MM.1S (cell line): ENCODE results near the gene LPCAT1.

Experiments
- DNase-seq: peaks from one replicate; pipeline ENCODE4 v3.0.0-alpha.2; 2015
- H2AFZ ChIP-seq: fragments of 300-600 bp; sonication (generic); 2 replicates; pipeline ENCODE4 v1.6.0; 2016; ENCODE audit warnings: antibody characterized with exemption, low read length
- H3F3A ChIP-seq: fragments of 300-600 bp; sonication (generic); 2 replicates; pipeline ENCODE4 v1.6.1; 2016; ENCODE audit warnings: mild to moderate bottlenecking, antibody characterized with exemption, low read length, moderate library complexity, mixed read lengths; ENCODE audit not compliant: insufficient read depth
- H3K27ac ChIP-seq: fragments of 300-600 bp; sonication (generic); 2 replicates; pipeline ENCODE4 v1.5.1; 2016; ENCODE audit warnings: mild to moderate bottlenecking, low read length
- H3K27me3 ChIP-seq: fragments of 300-600 bp; sonication (generic); replicated peaks from 2 replicates; pipeline ENCODE4 v1.6.0; 2016; ENCODE audit warnings: low read length; ENCODE audit not compliant: insufficient read depth
- H3K36me3 ChIP-seq: fragments of 300-600 bp; sonication (generic); replicated peaks from 2 replicates; pipeline ENCODE4 v1.6.1; 2016; ENCODE audit warnings: mild to moderate bottlenecking, low read length, mixed read lengths; ENCODE audit not compliant: insufficient read depth
- H3K4me1 ChIP-seq: fragments of 300-600 bp; sonication (generic); 2 replicates; pipeline ENCODE4 v1.6.1; 2016; ENCODE audit warnings: low read length, mixed read lengths
- H3K4me2 ChIP-seq: fragments of 300-600 bp; sonication (generic); 2 replicates; pipeline ENCODE4 v1.6.0; 2016; ENCODE audit warnings: low read depth, low read length
- H3K4me3 ChIP-seq: fragments of 300-600 bp; sonication (generic); 2 replicates; pipeline ENCODE4 v1.5.1; 2016; ENCODE audit warnings: low read length, mixed read lengths
- H3K79me2 ChIP-seq: fragments of 300-600 bp; sonication (generic); 2 replicates; pipeline ENCODE4 v1.6.1; 2016; ENCODE audit warnings: mixed run types, low read length, mixed read lengths
- H3K9ac ChIP-seq: fragments of 300-600 bp; sonication (generic); 2 replicates; pipeline ENCODE4 v1.6.1; 2016; ENCODE audit warnings: low read length, mixed read lengths
- H3K9me2 ChIP-seq: fragments of 300-600 bp; sonication (generic); replicated peaks from 2 replicates; pipeline ENCODE4 v1.6.1; 2016; ENCODE audit warnings: mild to moderate bottlenecking, low read length, mixed read lengths; ENCODE audit not compliant: insufficient read depth
- H3K9me3 ChIP-seq: fragments of 300-600 bp; sonication (generic); replicated peaks from 2 replicates; pipeline ENCODE4 v1.6.1; 2016; ENCODE audit warnings: mild to moderate bottlenecking, low read length, mixed read lengths; ENCODE audit not compliant: insufficient read depth
- H4K20me1 ChIP-seq: fragments of 300-600 bp; sonication (generic); 2 replicates; pipeline ENCODE4 v1.6.1; 2016; ENCODE audit warnings: mild to moderate bottlenecking, low read length, moderate library complexity, mixed read lengths; ENCODE audit not compliant: insufficient read depth
- EZH2 ChIP-seq: fragments of 300-600 bp; sonication (generic); optimal IDR thresholded peaks from 2 replicates; pipeline ENCODE3; 2017; ENCODE audit warnings: low read depth, mild to moderate bottlenecking, antibody characterized with exemption, low read length, mixed read lengths
- EZH2phosphoT487 ChIP-seq: fragments of 300-600 bp; sonication (generic); IDR thresholded peaks from 2 replicates; pipeline ENCODE4 v1.6.1; 2018; ENCODE audit warnings: antibody characterized with exemption, low read length
- TF ChIP-seq, protein P1 (sequence below): fragments of 300-600 bp; sonication (generic); IDR thresholded peaks from 2 replicates; pipeline ENCODE4 v1.5.1; 2016; ENCODE audit warnings: antibody characterized with exemption, low read length, mixed read lengths

The LPCAT1 gene

GRCh38 chr5:1532384-1532783 is 8.6 kb upstream of the LPCAT1 start:
- Histone ChIP-seq H3K27ac (no peak overlapping the region), H3F3A (peaks cover 17% of the 10 kb centered on the region)

DNA sequence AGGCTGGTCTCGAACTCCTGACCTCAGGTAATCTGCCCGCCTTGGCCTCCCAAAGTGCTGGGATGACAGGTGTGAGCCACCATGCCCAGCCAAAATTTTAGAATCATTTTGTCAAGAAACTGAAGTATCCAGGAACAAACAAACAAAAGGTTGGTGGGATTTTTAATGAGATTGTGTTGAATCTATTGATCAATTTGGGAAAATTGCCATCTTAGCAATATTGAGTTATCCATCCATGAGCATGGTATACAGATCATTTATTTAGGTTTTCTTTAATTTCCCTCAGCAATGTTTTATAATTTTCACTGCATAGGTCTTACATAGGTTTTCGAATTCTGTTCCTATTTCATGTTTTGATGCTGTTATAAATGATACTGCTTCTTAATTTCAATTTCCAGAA is 5.7 kb upstream of the LPCAT1 start:
- Histone ChIP-seq H3K4me3 (no peak overlapping the region), H3K79me2 (no peaks in the 10 kb centered on the region), H3K27ac (no peak overlapping the region), H3K36me3 (no peaks in the 10 kb centered on the region), H3K27me3 (no peaks in the 10 kb centered on the region), H3K4me1 (0 out of 2 replicates have a peak, but pooled peaks cover 2% of the 10 kb centered on the region), H3F3A (no peaks in the 10 kb centered on the region), H3K9me2 (no peaks in the 10 kb centered on the region), H3K4me2 (no peak overlapping the region), H3K9ac (no peak overlapping the region), H2AFZ (no peak overlapping the region), H4K20me1 (no peaks in the 10 kb centered on the region), H3K9me3 (no peaks in the 10 kb centered on the region)
- TF ChIP-seq, protein P1, sequence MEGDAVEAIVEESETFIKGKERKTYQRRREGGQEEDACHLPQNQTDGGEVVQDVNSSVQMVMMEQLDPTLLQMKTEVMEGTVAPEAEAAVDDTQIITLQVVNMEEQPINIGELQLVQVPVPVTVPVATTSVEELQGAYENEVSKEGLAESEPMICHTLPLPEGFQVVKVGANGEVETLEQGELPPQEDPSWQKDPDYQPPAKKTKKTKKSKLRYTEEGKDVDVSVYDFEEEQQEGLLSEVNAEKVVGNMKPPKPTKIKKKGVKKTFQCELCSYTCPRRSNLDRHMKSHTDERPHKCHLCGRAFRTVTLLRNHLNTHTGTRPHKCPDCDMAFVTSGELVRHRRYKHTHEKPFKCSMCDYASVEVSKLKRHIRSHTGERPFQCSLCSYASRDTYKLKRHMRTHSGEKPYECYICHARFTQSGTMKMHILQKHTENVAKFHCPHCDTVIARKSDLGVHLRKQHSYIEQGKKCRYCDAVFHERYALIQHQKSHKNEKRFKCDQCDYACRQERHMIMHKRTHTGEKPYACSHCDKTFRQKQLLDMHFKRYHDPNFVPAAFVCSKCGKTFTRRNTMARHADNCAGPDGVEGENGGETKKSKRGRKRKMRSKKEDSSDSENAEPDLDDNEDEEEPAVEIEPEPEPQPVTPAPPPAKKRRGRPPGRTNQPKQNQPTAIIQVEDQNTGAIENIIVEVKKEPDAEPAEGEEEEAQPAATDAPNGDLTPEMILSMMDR = no peak
- no peak for TF ChIP-seq EZH2phosphoT487
- no peak for TF ChIP-seq EZH2
- DNase-seq = no peak

More at GRCh38 chr5:1532384-1532783, 8.6 kb upstream of the LPCAT1 start:
- no peaks in the 10 kb centered on the region for H3K27me3 ChIP-seq
- H3K79me2 ChIP-seq = no peaks in the 10 kb centered on the region
- no peak for TF ChIP-seq EZH2
- TF ChIP-seq, protein P1 = no peak
- TF ChIP-seq EZH2phosphoT487 = no peak
- no peak overlapping the region for H3K4me2 ChIP-seq
- H3K9ac ChIP-seq = no peak overlapping the region
- no peaks in the 10 kb centered on the region for H3K9me2 ChIP-seq
- no peaks in the 10 kb centered on the region for H3K9me3 ChIP-seq
- no peak overlapping the region for H3K4me3 ChIP-seq
- H3K36me3 ChIP-seq = no peaks in the 10 kb centered on the region
- H2AFZ ChIP-seq = no peak overlapping the region
- no peak for DNase-seq
- H4K20me1 ChIP-seq = no peaks in the 10 kb centered on the region
- H3K4me1 ChIP-seq = peaks cover 4% of the 10 kb centered on the region; the same call in 1 of the 2 replicates

DNA sequence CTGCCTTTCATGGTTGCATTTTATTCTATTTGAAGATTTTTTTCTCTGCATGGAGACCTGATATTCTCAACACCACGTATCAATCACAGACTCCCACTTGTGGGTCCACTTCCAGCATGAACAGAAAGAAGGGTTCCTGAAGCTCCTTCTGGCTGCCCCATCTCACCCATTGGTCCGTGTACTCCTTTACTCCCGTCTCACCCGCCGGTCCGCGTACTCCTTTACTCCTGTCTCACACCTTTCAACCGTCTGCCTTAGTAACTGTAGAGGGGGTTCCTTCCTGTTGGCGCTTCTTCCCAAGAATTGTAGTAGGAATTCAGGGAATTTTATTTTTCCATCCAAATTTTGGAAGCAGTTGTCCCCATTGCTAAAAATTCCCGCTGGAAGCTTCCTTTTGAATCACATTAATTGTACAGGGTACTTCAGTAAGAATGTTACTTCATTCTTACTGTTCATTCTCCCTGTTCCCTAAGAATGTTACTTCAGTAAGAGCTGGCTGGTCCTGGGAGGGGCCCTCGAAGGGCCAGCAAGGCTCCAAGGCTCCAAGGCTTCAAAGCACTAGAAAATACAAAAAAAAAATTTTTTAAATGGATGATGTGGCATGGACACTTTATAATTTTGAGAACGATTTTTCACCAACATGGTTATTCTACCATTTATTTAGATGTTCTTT is 3.9 kb upstream of the LPCAT1 start:
- no peak overlapping the region for H3K9ac ChIP-seq
- H3K27me3 ChIP-seq = no peaks in the 10 kb centered on the region
- H3K4me1 ChIP-seq = 0 out of 2 replicates have a peak, but pooled peaks cover 5% of the 10 kb centered on the region
- no peak overlapping the region for H2AFZ ChIP-seq
- H3K9me3 ChIP-seq = no peaks in the 10 kb centered on the region
- H3K36me3 ChIP-seq = no peaks in the 10 kb centered on the region
- peaks cover 7% of the 10 kb centered on the region for H3K79me2 ChIP-seq
- H3K4me2 ChIP-seq = no peak overlapping the region
- no peak overlapping the region for H3K4me3 ChIP-seq
- no peaks in the 10 kb centered on the region for H3K9me2 ChIP-seq
- no peak overlapping the region for H3K27ac ChIP-seq
- DNase-seq = no peak
- TF ChIP-seq EZH2 (no peak), EZH2phosphoT487 (no peak)
- TF ChIP-seq, protein P1 = no peak
- H4K20me1 ChIP-seq = no peaks in the 10 kb centered on the region
- no peaks in the 10 kb centered on the region for H3F3A ChIP-seq
